GM19455 (cell line): ENCODE measurements around the gene ATP8B2.
"Not testable (repeated sequence)": the region's sequence is repeated elsewhere in the genome, so short reads cannot be mapped to it uniquely, and the experiment has no call there.

Experiments
- ATAC-seq: cut with Tn5 transposase; IDR thresholded peaks from one replicate; pipeline ENCODE4 v1.9.1; 2021; ENCODE audit not compliant: unreplicated experiment

ATP8B2 gene

DNA sequence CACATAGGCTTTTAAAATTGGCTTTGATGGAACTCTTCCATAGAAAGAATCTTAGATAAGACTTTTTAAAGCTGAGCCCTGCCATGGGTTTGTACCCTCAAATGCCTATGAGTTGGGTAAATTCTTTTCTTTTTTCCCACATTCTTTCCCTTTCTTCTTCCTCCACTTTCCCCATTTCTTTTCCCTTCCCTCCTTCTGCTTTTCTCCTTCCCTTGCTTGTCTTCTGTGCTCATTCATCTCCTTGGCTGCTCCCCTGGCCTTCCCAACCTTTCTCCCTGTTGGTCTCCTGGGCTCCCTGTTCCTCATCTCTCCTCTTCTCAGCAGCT is 3.8 kb upstream of the ATP8B2 start:
- not testable (repeated sequence) for ATAC-seq

GRCh38 chr1:154323493-154323892 is 1.8 kb upstream of the ATP8B2 start:
- ATAC-seq: no peak

DNA sequence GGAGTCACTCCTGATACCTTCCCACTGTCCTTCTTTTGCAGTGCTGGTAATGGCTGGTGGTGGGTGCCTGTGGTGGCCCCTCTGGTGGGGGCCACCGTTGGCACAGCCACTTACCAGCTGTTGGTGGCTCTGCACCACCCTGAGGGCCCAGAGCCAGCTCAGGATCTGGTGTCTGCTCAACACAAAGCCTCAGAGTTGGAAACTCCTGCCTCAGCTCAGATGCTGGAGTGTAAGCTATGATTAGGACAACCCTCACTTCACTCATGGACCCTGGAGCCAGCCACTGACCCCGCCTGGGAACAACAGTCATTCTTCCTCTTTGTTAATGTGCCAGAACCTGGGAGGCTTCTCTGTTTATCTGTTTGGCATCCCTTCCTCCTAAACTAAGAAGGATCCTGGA is 1.1 kb upstream of the ATP8B2 start:
- ATAC-seq: no peak

GRCh38 chr1:154325583-154326545 is 539 bp downstream of the ATP8B2 start:
- ATAC-seq: no peak

DNA sequence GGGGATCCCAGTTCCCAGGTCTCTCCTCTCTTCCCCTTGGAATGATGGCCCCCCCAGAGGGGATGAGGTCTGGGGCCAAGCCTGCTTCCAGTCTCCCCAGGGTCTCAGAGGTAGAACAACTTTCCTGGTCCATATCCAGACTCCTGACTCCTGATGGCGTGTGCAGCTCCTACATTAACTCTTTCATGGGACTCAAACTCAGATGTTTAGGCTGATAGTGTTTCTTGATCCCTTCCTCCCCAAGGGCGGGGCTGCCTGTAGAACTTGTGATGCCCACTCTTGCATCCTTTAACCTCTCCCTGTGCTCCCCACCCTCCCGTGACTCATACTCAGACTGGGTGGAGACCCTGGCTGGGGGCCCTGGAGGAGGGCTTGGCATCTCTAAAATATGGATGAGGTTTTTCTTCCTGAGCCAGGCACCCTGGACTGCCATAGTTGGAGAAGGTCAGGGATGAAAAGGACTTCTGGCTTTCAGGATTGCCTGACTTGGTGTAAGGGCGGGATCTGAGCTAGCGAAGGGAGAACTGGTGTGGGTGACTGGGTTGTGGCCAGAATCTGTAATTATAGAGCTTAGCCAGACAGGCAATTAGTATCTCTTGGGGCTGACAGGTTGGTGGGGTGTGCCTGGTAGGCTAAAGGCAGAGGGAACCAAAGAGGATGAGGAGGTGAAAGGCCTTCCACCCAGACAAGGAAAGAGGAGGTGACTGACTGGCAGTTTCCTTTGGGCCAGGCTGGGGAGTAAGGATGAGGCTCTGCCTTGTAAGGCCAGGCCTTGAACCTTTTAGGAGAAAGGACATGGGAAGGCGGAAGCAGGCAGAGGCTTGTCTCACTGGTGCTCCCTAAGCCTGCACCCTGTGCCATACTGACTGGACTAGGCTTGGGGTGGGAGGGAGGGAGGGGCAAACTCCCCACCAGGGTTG is 1.5 kb downstream of the ATP8B2 start:
- ATAC-seq: no peak

DNA sequence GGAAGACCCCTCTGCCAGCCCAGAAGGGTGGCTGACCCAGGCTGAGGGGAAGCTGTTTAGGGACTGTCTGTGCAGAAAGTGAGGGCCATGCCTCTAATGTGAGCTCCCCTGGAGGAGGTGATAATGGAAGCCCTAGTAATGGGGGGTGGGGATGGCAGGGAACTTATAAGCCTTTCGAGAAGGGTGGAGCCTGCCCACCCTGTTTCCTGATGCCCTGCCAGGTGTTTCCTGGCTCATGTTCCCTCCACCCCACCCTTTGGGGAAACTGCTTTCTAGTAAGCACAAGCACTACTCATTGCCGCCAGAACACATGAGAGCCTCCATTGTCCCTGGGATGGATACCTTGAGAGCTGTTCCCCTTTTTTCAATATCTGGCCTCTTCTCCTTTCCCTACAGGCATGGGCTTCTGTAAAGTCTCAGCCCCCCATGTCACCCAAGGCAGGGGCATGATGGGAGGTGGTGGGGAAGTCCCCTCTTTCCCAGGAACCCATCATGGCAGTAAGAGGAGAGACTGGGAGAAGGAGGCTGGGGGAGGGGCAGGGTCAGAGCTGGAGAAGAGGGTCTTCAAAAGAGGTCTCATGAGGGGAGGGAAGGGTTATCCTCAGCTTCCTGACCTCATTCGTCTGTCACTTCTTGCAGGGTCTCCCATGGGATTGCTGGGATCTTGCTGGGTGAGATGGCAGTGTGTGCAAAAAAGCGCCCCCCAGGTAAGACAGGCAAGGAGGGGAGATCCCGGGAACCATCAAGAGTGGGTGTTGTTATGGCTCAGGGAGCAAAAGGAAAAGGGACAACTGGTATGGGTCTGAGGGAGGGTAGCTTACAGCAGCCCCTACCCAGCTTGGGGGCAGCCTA is 2.4 kb downstream of the ATP8B2 start:
- ATAC-seq: no peak

DNA sequence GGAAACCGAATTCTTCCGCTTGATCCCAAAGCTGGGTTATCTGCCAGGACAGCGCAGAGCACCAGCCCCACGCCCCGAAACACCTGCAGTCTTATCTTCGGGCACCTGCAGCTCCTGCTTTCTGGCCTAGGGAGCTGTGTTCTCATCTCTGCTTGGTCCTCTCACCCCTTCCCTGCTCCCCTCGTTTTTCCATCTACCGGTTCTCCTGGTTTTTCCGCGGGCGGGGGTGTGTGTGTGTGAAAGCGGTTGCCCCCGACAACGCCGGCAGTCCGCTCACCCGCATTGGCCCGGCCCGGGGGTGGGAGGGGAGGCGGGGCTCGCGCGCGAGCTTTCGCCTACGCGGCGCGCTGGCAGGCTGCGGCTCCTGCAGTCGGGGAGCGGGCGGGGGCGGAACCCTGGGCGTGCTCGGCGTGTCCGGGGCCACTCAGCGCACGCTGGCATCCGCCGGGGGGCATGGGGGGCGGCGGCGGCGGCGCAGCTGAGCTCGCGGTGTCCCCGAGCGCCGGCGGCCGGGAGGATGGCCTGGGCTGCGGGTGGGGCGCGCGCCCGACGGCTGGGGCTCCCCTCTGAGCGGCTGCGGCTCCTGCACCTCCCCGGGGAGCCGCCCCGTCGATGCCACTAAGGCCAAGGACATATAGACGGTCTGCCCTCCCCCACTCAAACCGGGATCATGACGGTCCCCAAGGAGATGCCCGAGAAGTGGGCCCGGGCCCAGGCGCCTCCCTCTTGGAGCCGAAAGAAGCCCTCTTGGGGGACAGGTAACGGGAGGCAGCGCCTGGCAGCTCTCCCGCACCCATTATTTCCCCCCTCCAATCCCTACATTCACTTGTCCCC is 3.2 kb downstream of the ATP8B2 start:
- peak; percentile 47 for ATAC-seq

GRCh38 chr1:154329152-154329521 is 3.8 kb downstream of the ATP8B2 start:
- ATAC-seq: no peak

GRCh38 chr1:154329551-154330131 is 4.3 kb downstream of the ATP8B2 start:
- ATAC-seq: no peak

GRCh38 chr1:154330669-154331068 is 5.3 kb downstream of the ATP8B2 start:
- ATAC-seq: no peak

- ATAC-seq: no peak
Measured at GRCh38 chr1:154334079-154335024, 9.0 kb downstream of the ATP8B2 start.

DNA sequence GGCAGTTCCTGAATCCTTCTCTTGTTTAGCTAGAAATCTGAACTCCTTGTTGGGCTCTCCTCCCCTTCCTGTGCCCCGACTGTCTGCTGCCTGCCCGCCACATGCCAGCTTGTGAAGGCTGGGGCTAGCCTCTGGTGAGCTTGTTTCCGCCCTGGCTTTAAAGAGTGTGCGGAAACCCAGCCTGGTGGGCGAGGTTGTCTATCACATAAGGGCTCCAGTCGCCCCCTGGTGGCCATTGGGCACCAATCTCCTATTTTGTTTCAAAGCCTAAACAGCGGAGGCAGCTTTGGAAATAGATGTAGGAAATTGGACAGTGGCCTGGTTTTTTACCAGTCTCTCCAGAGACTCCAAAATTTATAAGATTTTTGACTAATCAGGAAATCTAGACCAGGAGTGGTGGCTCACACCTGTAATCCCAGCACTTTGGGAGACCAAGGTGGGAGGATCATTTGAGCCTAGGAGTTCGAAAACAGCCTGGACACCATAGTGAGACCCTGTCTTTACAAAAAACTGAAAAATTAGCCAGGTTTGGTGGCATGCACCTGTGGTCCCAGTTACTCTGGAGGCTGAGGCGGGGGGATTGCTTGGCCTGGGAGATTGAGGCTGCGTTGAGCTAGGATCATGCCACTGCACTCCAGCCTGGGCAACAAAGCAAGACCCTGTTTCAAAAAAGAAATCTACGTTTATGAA is 9.8 kb downstream of the ATP8B2 start:
- ATAC-seq: no peak

GRCh38 chr1:154337253-154337894 is 12.0 kb downstream of the ATP8B2 start:
- ATAC-seq: no peak

DNA sequence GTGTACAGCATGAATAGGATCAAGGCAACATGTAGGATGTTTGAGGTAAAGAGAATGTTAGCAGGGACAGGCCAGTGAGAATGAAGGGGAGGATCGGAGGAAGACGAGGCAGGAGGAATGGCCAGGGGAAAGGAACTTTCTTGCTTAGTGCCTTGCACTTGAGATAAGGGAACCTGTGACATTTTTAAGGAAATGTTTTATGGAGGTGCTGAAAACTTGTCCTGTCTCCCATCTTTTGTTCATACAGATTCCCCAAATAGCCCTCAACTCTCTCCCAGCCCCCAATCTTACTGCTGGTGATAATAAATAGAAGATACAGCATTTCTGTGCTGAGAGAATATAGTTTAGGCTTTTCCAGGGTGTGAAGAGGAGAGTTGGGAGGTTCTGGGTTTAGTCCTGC is 13.6 kb downstream of the ATP8B2 start:
- no peak for ATAC-seq

DNA sequence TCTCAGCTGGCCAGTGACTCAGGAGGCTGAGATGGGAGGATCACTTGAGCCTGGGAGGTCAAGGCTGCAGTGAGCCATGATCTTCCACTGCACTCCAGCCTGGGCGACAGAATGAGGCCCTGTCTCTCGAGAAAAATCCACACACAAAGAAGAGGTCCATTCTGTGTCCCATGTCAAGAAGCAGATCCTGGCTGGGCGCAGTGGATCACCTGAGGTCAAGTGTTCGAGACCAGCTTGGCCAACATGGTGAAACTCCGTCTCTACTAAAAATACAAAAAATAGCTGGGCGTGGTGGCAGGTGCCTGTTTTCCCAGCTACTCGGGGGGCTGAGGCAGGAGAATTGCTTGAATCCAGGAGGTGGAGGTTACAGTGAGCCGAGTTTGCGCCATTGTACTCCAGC is 16.0 kb downstream of the ATP8B2 start:
- ATAC-seq: not testable (repeated sequence)

GRCh38 chr1:154342132-154342531 is 16.8 kb downstream of the ATP8B2 start:
- no peak for ATAC-seq

- no peak for ATAC-seq
Measured at GRCh38 chr1:154342836-154343472, 17.6 kb downstream of the ATP8B2 start.
